SK-N-SH treated with all-trans-retinoic acid at 6 μM for 48 hours (cell line): ENCODE measurements around the gene MGLL.

Source experiments
- ATAC-seq: fragments of 200-7000 bp; cut with Tn5 transposase; 3 replicates; pipeline ENCODE4 v1.9.1; 2020; ENCODE audit warnings: mild to moderate bottlenecking, moderate library complexity
- ARNTL ChIP-seq: fragments of 450-650 bp; formaldehyde crosslinking; IDR thresholded peaks from 2 replicates; pipeline ENCODE4 v1.5.0; 2020; ENCODE audit warnings: low read depth, mild to moderate bottlenecking, moderate library complexity, borderline replicate concordance
- BACH2 ChIP-seq: fragments of 250-450 bp; sonication (Bioruptor Pico); IDR thresholded peaks from 2 replicates; pipeline ENCODE4 v1.9.0; 2021; ENCODE audit warnings: mild to moderate bottlenecking, borderline replicate concordance
- CSDC2 ChIP-seq: fragments of 250-450 bp; sonication (Bioruptor Pico); IDR thresholded peaks from 2 replicates; pipeline ENCODE4 v1.5.0; 2020; ENCODE audit warnings: mild to moderate bottlenecking, moderate library complexity
- ESRRG ChIP-seq: fragments of 250-450 bp; sonication (Bioruptor Pico); IDR thresholded peaks from 2 replicates; pipeline ENCODE4 v1.6.1; 2021; ENCODE audit warnings: mild to moderate bottlenecking
- GLIS3 ChIP-seq: fragments of 250-450 bp; sonication (Bioruptor Pico); IDR thresholded peaks from 2 replicates; pipeline ENCODE4 v1.5.0; 2020; ENCODE audit warnings: mild to moderate bottlenecking, moderate library complexity
- ISL1 ChIP-seq: fragments of 250-450 bp; sonication (Bioruptor Pico); IDR thresholded peaks from 2 replicates; pipeline ENCODE4 v2.1.2; 2022; ENCODE audit warnings: mild to moderate bottlenecking, moderate library complexity
- OSR1 ChIP-seq: fragments of 250-450 bp; sonication (Bioruptor Pico); IDR thresholded peaks from 2 replicates; pipeline ENCODE4 v1.8.0; 2022; ENCODE audit warnings: moderate library complexity, mild to moderate bottlenecking, inconsistent platforms
- PATZ1 ChIP-seq: fragments of 250-450 bp; sonication (Bioruptor Pico); IDR thresholded peaks from 2 replicates; pipeline ENCODE4 v1.8.0; 2020; ENCODE audit warnings: mild to moderate bottlenecking, moderate library complexity, borderline replicate concordance
- RARB ChIP-seq: fragments of 250-450 bp; sonication (Bioruptor Pico); IDR thresholded peaks from 2 replicates; pipeline ENCODE4 v1.8.0; 2021; ENCODE audit warnings: mild to moderate bottlenecking, moderate library complexity
- SNAI2 ChIP-seq: fragments of 250-450 bp; sonication (Bioruptor Pico); IDR thresholded peaks from 2 replicates; pipeline ENCODE4 v1.5.0; 2020; ENCODE audit warnings: mild to moderate bottlenecking, moderate library complexity
- TCF4 ChIP-seq: fragments of 250-450 bp; sonication (Bioruptor Pico); IDR thresholded peaks from 2 replicates; pipeline ENCODE4 v1.8.0; 2021; ENCODE audit warnings: mild to moderate bottlenecking, moderate library complexity, borderline replicate concordance
- TOX ChIP-seq: fragments of 250-450 bp; sonication (Bioruptor Pico); IDR thresholded peaks from 2 replicates; pipeline ENCODE4 v1.8.0; 2021; ENCODE audit warnings: mild to moderate bottlenecking, moderate library complexity, borderline replicate concordance
- ZC3H10 ChIP-seq: fragments of 250-450 bp; sonication (Bioruptor Pico); IDR thresholded peaks from 2 replicates; pipeline ENCODE4 v1.5.1; 2021; ENCODE audit warnings: mild to moderate bottlenecking, moderate library complexity
- ZFP3 ChIP-seq: fragments of 250-450 bp; sonication (Bioruptor Pico); IDR thresholded peaks from 2 replicates; pipeline ENCODE4 v1.5.0; 2020; ENCODE audit warnings: mild to moderate bottlenecking, moderate library complexity
- ZFP30 ChIP-seq: fragments of 450-650 bp; formaldehyde crosslinking; IDR thresholded peaks from 2 replicates; pipeline ENCODE4 v1.5.0; 2022; ENCODE audit warnings: mild to moderate bottlenecking, moderate library complexity
- ZNF565 ChIP-seq: fragments of 450-650 bp; formaldehyde crosslinking; conservative IDR thresholded peaks from 2 replicates; pipeline ENCODE4 v1.5.0; 2020; ENCODE audit warnings: low read depth, mild to moderate bottlenecking, moderate library complexity
- ZNF70 ChIP-seq: fragments of 450-650 bp; formaldehyde crosslinking; IDR thresholded peaks from 2 replicates; pipeline ENCODE4 v1.5.0; 2020; ENCODE audit warnings: mild to moderate bottlenecking, moderate library complexity
- ZNF8 ChIP-seq: fragments of 450-650 bp; formaldehyde crosslinking; IDR thresholded peaks from 2 replicates; pipeline ENCODE4 v1.5.0; 2020; ENCODE audit warnings: mild to moderate bottlenecking, moderate library complexity
- TF ChIP-seq, protein P1 (sequence below): fragments of 250-450 bp; sonication (Bioruptor Pico); IDR thresholded peaks from 2 replicates; pipeline ENCODE4 v1.5.0; 2020; ENCODE audit warnings: mild to moderate bottlenecking, moderate library complexity
- TF ChIP-seq, protein P2 (sequence below): fragments of 250-450 bp; sonication (Bioruptor Pico); IDR thresholded peaks from 2 replicates; pipeline ENCODE4 v1.5.1; 2021; ENCODE audit warnings: mild to moderate bottlenecking, moderate library complexity
- TF ChIP-seq, protein P3 (sequence below): fragments of 250-450 bp; sonication (Bioruptor Pico); IDR thresholded peaks from 2 replicates; pipeline ENCODE4 v1.5.1; 2020; ENCODE audit warnings: low read depth, mild to moderate bottlenecking, moderate library complexity
- TF ChIP-seq, protein P4 (sequence below): fragments of 250-450 bp; sonication (Bioruptor Pico); IDR thresholded peaks from 2 replicates; pipeline ENCODE4 v1.8.0; 2021; ENCODE audit warnings: low read depth, mild to moderate bottlenecking, moderate library complexity, borderline replicate concordance

MGLL gene

GRCh38 chr3:127815641-127816605 lies 6.4 kb downstream of the MGLL start:
- no peak for ATAC-seq
- TF ChIP-seq SNAI2 (CRISPR knock-in tag) (no peak), TOX (CRISPR knock-in tag) (no peak), OSR1 (no peak), RARB (CRISPR knock-in tag) (no peak), PATZ1 (no peak), ZC3H10 (CRISPR knock-in tag) (no peak), CSDC2 (CRISPR knock-in tag) (no peak), BACH2 (CRISPR knock-in tag) (no peak), ISL1 (no peak), ZNF70 (CRISPR knock-in tag) (no peak), GLIS3 (CRISPR knock-in tag) (no peak), ZFP30 (no peak), ZNF565 (CRISPR knock-in tag) (no peak), ZNF8 (no peak), ZFP3 (CRISPR knock-in tag) (no peak)
- TF ChIP-seq, protein P1, sequence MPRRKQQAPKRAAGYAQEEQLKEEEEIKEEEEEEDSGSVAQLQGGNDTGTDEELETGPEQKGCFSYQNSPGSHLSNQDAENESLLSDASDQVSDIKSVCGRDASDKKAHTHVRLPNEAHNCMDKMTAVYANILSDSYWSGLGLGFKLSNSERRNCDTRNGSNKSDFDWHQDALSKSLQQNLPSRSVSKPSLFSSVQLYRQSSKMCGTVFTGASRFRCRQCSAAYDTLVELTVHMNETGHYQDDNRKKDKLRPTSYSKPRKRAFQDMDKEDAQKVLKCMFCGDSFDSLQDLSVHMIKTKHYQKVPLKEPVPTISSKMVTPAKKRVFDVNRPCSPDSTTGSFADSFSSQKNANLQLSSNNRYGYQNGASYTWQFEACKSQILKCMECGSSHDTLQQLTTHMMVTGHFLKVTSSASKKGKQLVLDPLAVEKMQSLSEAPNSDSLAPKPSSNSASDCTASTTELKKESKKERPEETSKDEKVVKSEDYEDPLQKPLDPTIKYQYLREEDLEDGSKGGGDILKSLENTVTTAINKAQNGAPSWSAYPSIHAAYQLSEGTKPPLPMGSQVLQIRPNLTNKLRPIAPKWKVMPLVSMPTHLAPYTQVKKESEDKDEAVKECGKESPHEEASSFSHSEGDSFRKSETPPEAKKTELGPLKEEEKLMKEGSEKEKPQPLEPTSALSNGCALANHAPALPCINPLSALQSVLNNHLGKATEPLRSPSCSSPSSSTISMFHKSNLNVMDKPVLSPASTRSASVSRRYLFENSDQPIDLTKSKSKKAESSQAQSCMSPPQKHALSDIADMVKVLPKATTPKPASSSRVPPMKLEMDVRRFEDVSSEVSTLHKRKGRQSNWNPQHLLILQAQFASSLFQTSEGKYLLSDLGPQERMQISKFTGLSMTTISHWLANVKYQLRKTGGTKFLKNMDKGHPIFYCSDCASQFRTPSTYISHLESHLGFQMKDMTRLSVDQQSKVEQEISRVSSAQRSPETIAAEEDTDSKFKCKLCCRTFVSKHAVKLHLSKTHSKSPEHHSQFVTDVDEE (CRISPR knock-in tag) = no peak
- TF ChIP-seq, protein P2, sequence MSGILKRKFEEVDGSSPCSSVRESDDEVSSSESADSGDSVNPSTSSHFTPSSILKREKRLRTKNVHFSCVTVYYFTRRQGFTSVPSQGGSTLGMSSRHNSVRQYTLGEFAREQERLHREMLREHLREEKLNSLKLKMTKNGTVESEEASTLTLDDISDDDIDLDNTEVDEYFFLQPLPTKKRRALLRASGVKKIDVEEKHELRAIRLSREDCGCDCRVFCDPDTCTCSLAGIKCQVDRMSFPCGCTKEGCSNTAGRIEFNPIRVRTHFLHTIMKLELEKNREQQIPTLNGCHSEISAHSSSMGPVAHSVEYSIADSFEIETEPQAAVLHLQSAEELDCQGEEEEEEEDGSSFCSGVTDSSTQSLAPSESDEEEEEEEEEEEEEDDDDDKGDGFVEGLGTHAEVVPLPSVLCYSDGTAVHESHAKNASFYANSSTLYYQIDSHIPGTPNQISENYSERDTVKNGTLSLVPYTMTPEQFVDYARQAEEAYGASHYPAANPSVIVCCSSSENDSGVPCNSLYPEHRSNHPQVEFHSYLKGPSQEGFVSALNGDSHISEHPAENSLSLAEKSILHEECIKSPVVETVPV (CRISPR knock-in tag) = no peak
- TF ChIP-seq, protein P3, sequence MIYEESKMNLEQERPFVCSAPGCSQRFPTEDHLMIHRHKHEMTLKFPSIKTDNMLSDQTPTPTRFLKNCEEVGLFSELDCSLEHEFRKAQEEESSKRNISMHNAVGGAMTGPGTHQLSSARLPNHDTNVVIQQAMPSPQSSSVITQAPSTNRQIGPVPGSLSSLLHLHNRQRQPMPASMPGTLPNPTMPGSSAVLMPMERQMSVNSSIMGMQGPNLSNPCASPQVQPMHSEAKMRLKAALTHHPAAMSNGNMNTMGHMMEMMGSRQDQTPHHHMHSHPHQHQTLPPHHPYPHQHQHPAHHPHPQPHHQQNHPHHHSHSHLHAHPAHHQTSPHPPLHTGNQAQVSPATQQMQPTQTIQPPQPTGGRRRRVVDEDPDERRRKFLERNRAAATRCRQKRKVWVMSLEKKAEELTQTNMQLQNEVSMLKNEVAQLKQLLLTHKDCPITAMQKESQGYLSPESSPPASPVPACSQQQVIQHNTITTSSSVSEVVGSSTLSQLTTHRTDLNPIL (CRISPR knock-in tag) = no peak

- no peak for TF ChIP-seq ISL1
- TF ChIP-seq TOX (CRISPR knock-in tag) = no peak
- TF ChIP-seq OSR1 = no peak
- TF ChIP-seq, all 23 proteins: peak for 0
These were observed 7.3 kb downstream of the MGLL start for GRCh38 chr3:127815001-127815400.

DNA sequence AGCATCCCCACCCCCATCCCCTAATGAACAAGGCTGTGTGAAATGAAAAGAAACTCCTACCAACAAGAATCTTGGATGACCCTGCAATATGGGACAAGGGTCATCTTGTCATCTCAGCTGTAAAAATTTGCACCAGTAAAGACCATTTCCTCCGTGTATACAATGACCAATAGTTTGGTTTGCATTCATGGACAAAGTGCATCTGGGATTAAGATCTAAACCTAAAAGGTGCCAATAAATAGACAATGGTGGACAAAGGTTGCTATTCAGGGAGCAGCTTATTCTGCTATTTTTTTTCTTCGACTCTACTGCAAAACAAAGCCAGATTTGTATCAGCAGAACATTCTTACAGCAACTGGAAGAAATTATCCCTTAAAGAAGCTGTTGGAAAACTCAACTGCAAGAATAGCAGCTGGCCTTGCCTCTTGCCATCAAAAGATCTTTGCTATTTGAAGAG lies 8.0 kb downstream of the MGLL start:
- ATAC-seq = no peak

More at GRCh38 chr3:127815001-127815400, 7.3 kb downstream of the MGLL start:
- no peak for ATAC-seq

More for the DNA sequence above, 8.0 kb downstream of the MGLL start:
- TF ChIP-seq ISL1 (no peak), ZFP3 (CRISPR knock-in tag) (no peak), ZNF565 (CRISPR knock-in tag) (no peak), ARNTL (CRISPR knock-in tag) (no peak), GLIS3 (CRISPR knock-in tag) (no peak), ZNF70 (CRISPR knock-in tag) (no peak), RARB (CRISPR knock-in tag) (no peak), ZC3H10 (CRISPR knock-in tag) (no peak), SNAI2 (CRISPR knock-in tag) (no peak), ESRRG (CRISPR knock-in tag) (no peak), CSDC2 (CRISPR knock-in tag) (no peak), BACH2 (CRISPR knock-in tag) (no peak), TOX (CRISPR knock-in tag) (no peak), TCF4 (no peak)
- TF ChIP-seq, protein P4, sequence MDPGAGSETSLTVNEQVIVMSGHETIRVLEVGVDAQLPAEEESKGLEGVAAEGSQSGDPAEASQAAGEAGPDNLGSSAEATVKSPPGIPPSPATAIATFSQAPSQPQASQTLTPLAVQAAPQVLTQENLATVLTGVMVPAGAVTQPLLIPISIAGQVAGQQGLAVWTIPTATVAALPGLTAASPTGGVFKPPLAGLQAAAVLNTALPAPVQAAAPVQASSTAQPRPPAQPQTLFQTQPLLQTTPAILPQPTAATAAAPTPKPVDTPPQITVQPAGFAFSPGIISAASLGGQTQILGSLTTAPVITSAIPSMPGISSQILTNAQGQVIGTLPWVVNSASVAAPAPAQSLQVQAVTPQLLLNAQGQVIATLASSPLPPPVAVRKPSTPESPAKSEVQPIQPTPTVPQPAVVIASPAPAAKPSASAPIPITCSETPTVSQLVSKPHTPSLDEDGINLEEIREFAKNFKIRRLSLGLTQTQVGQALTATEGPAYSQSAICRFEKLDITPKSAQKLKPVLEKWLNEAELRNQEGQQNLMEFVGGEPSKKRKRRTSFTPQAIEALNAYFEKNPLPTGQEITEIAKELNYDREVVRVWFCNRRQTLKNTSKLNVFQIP (CRISPR knock-in tag) = no peak
